Measurements from ENCODE around the gene AFAP1L2. TPM values are rescaled to one million over a fixed set of nuclear protein-coding genes. Genes with fewer than 3 reads are reported as not detected.

AFAP1L2 gene
- total RNA-seq, 1 experiment from 2014 or later = 170 TPM

DNA sequence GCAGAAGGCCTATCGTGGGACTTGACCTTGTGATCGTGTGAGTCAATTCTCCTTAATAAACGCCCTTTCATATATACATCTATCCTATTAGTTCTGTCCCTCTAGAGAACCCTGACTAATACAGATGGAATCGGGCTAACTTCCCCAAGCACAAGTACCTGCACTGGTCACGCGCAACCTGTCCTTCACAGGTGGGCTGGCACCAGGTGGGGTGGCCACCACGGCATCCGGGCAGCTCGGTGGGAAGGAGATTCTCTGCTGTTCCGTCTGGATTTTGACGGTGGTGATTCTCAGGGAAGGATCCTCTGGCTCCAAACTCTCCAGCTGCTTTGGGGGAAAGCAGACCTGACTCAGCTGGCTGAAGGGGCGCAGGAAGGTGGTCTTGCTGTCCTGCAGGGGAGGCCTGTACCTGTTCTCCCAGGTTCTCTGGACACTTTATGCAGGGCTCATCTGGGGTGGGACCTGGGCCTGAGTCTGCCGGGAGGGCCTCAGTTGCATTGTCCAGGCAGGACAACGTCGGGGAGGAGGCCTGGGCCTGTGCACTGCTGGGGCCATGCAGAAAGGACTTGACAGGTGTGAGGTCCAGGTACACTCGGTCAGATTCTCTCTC is 104.2 kb downstream of the AFAP1L2 start:
- Histone ChIP-seq H3K9me3 (ENCODE audit: control insufficient read depth, insufficient read depth, low read depth, low read length) (peaks cover 11% of the 10 kb centered on the region; the same call in 1 of the 2 replicates), H3K27me3 (ENCODE audit: control insufficient read depth, insufficient read depth, low read length) (no peaks in the 10 kb centered on the region), H3K4me3 (ENCODE audit: low read depth in 2 of 2, low read length in 2 of 2) (no peak overlapping the region), H3K27ac (ENCODE audit: low read length) (no peak overlapping the region), H3K36me3 (ENCODE audit: control insufficient read depth, insufficient read depth, low read length) (peaks cover 26% of the 10 kb centered on the region), H3K4me1 (ENCODE audit: control insufficient read depth, insufficient read depth, low read length) (peaks cover 12% of the 10 kb centered on the region)
- BruUV-seq (replicated peaks) = no TSS peak
- ChIA-PET CTCF (no interaction called here), POLR2A (no interaction called here)
- in situ Hi-C loops (cut with HindIII; ENCODE audit: low pct_unique_long_range_greater_than_20kb, low sequenced_read_pairs) = no loop called here
- TF ChIP-seq SIN3A (IDR thresholded peaks at IDR 0.05; ENCODE audit: borderline replicate concordance, insufficient read depth, low read depth, low read length) (no peak), POLR2AphosphoS5 (IDR thresholded peaks at IDR 0.05; ENCODE audit: low read depth, low read length) (no peak; the same call in 1 of the 2 replicates), CTCF (IDR thresholded peaks at IDR 0.05) (no peak), TCF7L2 (IDR thresholded peaks at IDR 0.05; ENCODE audit: low read depth, low read length) (no peak), REST (IDR thresholded peaks at IDR 0.05; ENCODE audit: insufficient read depth in 1 of 2, low read depth in 2 of 2, low read length in 1 of 2) (no peak)
- ATAC-seq = no peak
- DNase-seq (ENCODE audit: low read depth, low spot score) = no peak
- intact Hi-C loops (cut with micrococcal nuclease; ENCODE audit: unreplicated experiment) = no loop called here

DNA sequence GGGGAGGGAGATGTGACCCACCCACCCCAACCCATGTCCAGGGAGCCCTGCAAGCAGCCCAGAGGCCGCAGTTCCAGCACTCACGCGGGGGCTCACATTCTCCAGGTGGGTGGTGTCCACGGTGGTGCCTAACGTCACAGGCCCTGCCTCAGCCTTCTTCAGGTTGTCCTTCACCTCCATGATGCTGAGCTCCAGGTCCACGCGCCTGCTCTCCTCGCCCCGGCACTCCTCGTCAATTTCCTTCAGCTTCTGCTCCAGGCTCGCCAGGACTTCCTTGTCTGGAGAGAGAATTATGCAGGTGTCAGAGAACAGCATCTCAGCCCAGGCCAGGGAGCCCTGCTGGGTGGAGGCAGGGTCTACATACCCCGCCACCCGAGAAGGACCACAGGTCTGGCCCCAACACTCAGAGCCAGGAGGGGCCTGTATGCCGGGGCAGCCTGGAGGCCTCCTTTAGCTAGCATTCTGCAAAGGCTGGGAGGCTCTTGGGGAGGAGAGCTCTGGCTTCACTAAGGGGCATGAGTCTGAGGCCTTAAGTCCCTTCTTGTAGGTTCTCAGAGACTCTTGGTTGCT is 107.1 kb downstream of the AFAP1L2 start:
- H3K27ac ChIP-seq (ENCODE audit: low read length) = no peak overlapping the region
- no peak overlapping the region for H3K4me3 ChIP-seq (ENCODE audit: low read depth in 2 of 2, low read length in 2 of 2)
- H3K36me3 ChIP-seq (ENCODE audit: control insufficient read depth, insufficient read depth, low read length) = peaks cover 42% of the 10 kb centered on the region
- no peaks in the 10 kb centered on the region for H3K27me3 ChIP-seq (ENCODE audit: control insufficient read depth, insufficient read depth, low read length)
- H3K9me3 ChIP-seq (ENCODE audit: control insufficient read depth, insufficient read depth, low read depth, low read length) = peaks cover 11% of the 10 kb centered on the region; the same call in 1 of the 2 replicates
- intact Hi-C loops (cut with micrococcal nuclease; ENCODE audit: unreplicated experiment) = no loop called here
- H3K4me1 ChIP-seq (ENCODE audit: control insufficient read depth, insufficient read depth, low read length) = no peaks in the 10 kb centered on the region
- BruUV-seq (replicated peaks) = no TSS peak
- POLR2A ChIA-PET = no interaction called here
- CTCF ChIA-PET = no interaction called here
- TF ChIP-seq REST (IDR thresholded peaks at IDR 0.05; ENCODE audit: insufficient read depth in 1 of 2, low read depth in 2 of 2, low read length in 1 of 2) (no peak), CTCF (IDR thresholded peaks at IDR 0.05) (no peak), POLR2AphosphoS5 (IDR thresholded peaks at IDR 0.05; ENCODE audit: low read depth, low read length) (no peak), TCF7L2 (IDR thresholded peaks at IDR 0.05; ENCODE audit: low read depth, low read length) (no peak), SIN3A (IDR thresholded peaks at IDR 0.05; ENCODE audit: borderline replicate concordance, insufficient read depth, low read depth, low read length) (no peak)
- DNase-seq (ENCODE audit: low read depth, low spot score) (no peak), ATAC-seq (no peak)
- in situ Hi-C loops (cut with HindIII; ENCODE audit: low pct_unique_long_range_greater_than_20kb, low sequenced_read_pairs) = no loop called here

All from Panc1 (cell line).